WI38 (cell line): ENCODE data around the gene DMRTA2.

Experiments used
- H3K4me3 ChIP-seq: 2 replicates; pipeline ENCODE4 v1.5.1; 2011; ENCODE audit warnings: low read depth, mild to moderate bottlenecking, control low read depth, low read length
- TF ChIP-seq, protein P1 (sequence below): IDR thresholded peaks from 2 replicates; pipeline ENCODE4 v1.5.1; 2012; ENCODE audit warnings: low read depth, mild to moderate bottlenecking, control low read depth, low read length

The DMRTA2 gene

DNA sequence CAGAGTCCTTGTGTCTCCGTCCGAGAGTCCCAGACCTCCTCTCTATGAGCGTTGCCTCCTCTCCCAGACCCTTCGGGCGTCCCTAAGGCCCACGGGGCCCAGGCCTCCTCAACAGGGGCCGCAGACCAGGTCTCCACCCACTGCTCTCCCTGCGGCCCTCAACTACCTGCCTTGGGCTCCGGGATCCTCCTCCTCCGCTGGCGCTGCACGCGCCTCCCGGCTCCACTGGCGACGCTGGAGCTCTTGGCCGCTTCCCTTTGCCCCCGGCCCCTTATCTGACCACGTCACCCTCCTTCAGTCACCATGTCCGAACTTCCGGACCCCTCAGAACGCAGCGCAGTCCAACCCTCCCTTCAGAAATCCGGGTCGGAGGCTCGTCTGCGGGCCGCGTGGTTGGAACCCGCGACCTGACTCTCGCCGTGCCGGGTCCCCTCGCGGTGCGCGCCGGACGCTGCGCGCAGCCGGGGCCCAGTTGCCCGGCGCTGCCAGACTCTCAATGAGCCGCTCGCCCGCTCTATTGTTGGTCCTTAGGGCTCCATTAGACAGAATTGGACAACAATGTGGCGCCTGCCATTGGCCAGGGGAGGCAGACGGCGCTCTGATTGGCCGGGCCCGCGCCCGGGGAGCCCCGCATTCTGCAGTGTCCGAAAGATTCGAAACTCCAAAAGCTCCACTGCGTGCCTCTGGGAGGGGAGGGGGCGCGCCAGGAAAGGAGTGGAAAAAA is at the start of gene DMRTA2:
TSS of gene DMRTA2 (minus strand) at position 498 of the 724 bp plus-strand sequence. CDS start 1,907 bp downstream, outside the sequence.
- H3K4me3 ChIP-seq, result no peak within 1 kb of the TSS
- TF ChIP-seq, protein P1, sequence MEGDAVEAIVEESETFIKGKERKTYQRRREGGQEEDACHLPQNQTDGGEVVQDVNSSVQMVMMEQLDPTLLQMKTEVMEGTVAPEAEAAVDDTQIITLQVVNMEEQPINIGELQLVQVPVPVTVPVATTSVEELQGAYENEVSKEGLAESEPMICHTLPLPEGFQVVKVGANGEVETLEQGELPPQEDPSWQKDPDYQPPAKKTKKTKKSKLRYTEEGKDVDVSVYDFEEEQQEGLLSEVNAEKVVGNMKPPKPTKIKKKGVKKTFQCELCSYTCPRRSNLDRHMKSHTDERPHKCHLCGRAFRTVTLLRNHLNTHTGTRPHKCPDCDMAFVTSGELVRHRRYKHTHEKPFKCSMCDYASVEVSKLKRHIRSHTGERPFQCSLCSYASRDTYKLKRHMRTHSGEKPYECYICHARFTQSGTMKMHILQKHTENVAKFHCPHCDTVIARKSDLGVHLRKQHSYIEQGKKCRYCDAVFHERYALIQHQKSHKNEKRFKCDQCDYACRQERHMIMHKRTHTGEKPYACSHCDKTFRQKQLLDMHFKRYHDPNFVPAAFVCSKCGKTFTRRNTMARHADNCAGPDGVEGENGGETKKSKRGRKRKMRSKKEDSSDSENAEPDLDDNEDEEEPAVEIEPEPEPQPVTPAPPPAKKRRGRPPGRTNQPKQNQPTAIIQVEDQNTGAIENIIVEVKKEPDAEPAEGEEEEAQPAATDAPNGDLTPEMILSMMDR, result no peak

DNA sequence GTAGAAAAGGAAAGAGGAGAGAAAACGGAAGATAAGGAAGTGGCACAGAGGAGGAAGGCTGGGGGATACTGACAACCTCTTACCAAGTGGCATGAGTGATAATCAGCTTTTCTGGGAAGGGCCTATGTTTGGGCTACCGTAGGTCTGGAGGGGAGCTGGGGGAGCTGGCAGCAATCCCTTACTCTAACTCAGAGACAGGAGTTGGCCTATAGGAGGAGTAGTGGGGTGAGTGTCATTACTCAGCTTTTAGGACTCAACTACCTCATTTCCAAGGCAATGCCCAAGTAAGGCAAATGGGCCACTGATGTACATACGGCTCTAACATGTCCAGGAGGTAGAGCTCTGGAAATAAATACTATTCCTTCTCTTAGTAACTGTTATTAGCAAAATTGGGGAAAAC is 48.7 kb upstream of the DMRTA2 start:
- TF ChIP-seq, protein P1, result no peak
- H3K4me3 ChIP-seq, result no peak overlapping the region

DNA sequence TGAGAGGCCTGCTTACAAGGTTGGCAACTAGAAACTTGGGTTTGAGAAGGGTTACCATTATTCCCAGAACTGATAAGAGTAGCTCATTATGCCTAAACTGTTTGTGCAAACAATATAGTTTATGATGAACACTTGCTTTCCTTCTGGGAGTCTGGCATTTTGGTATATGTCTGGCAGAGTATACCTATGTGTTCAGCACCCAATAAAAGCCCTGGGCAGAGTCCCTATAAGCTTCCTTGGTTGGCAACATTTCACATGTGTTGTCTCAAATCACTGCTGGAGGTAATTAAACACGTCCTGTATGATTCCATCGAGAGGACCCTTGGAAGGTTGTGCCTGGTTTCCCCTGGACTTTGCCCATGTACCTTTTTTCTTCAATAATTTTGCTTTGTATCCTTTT is 39.7 kb upstream of the DMRTA2 start:
- H3K4me3 ChIP-seq, result no peak overlapping the region
- TF ChIP-seq, protein P1, result no peak

DNA sequence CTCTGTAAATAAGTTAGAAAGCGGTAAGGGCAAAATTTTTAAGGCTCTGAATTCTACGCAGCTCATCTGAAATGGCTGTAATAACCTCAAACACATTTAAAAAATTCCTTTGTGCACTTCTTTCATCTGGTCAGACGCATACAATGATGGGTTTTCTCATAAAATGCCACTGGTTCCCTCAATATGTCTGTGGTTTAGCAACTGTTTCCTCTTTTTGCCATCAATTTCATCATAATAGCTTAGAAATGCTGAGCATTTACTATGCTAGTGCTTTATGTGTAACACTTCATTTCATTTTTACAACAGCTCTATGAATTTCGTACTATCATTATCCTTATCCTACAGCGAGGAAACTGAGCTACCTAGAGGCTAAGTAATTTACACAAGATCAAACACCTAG is 35.3 kb upstream of the DMRTA2 start:
- TF ChIP-seq, protein P1, result no peak

DNA sequence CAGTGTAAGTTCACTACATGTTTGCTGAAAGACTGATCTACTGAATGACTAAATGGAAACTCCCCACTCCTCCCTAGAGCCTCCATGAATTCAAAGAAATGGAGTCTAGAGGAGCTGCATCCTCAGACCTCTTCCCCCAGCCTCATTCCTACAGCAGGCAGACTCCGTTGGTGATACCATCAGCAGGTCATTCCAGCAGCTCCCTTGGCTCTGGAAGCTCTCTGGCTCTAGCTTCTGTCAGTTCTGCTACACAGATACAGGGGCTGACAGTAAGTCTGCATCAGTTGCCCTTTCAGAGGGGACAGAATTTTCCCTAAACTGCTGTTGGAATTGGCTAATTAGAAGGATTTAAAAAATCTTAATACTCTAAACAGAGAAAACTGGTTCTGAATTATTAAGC is 31.7 kb upstream of the DMRTA2 start:
- no peak overlapping the region for H3K4me3 ChIP-seq
- TF ChIP-seq, protein P1, result no peak

More for the DNA sequence above, 35.3 kb upstream of the DMRTA2 start:
- H3K4me3 ChIP-seq, result no peak overlapping the region

DNA sequence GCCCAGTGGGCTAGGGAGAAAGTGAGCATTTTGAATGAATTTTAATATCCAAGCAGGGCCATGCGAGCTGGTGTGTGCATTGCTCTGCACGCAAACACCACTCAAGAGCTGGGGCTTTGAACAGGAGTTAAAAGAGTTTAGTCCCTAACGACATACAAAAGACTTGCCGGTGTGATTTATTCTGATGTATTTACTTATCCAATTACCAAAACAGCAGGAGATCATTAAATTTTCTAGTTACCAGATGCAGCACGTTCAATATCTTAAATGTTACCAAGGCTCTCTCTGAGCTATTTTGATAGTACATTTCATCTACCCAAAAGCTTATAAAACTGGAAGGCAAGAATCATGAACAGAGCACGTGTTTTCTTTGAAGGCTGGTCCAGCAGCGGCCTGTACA is 30.0 kb upstream of the DMRTA2 start:
- H3K4me3 ChIP-seq, result no peak overlapping the region
- TF ChIP-seq, protein P1, result no peak

DNA sequence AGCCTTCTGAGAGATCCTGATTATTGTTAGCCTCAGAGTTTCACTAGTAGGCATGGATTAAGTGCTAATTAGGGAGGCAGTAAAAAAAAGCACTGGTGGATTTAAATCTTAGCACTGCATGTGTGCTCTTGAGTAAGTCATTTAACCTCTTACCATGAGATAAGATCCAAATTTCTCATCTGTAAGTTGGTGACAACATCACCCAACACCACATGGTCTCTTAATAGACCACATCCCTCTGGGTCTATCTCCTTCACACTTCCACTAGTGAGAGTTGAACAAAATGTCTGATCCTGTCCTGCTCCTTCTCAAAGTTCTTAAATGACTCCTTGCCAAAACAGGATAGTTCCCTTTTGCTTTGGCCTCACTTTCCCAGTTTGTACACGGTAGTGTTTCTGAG is 29.5 kb upstream of the DMRTA2 start:
- TF ChIP-seq, protein P1, result no peak

More for the DNA sequence above, 29.5 kb upstream of the DMRTA2 start:
- no peak overlapping the region for H3K4me3 ChIP-seq
